Measurements from ENCODE around the gene AP2A1.

Gene AP2A1

DNA sequence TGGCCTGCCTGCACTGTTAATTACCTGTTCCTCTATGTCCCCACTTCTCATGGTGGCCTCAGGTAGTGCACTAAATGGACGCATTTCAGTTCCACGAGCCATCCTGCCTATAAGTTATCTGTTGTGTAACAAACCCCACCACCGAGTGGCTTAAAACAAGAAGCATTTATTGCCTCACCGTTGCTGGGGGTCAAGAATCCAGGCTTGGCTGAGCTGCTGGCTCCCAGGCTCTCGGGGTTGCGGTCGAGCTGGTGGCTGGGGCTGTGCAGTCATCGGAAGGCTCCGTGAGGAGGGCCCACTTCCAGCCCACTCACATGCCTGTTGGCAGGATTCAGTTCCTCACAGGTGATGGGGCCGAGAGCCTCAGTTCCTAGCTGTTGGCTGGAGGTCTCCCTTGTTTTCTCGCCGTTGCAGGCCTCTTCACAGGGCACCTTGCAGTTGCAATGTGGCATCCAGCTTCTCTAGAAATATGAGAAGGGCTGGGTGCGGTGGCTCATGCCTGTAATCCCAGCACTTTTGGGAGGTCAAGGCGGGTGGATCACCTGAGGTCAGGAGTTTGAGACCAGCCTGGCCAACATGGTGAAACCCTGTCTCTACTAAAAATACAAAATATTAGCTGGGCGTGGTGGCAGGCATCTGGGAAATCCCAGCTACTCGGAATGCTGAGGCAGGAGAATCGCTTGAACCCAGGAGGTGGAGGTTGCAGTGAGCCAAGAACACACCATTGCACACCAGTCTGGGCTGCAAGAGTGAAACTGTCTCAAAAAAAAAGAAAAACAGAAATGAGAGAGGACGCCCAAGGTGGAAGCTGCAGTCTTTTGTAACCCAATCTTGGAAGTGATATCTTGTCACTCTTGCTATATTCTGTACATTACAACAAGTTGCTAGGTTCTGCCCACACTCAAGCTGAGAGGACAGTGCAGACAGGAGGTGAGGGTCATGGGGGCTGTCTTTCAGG is 77.6 kb downstream of the AP2A1 start:
- DNase-seq: no peak

DNA sequence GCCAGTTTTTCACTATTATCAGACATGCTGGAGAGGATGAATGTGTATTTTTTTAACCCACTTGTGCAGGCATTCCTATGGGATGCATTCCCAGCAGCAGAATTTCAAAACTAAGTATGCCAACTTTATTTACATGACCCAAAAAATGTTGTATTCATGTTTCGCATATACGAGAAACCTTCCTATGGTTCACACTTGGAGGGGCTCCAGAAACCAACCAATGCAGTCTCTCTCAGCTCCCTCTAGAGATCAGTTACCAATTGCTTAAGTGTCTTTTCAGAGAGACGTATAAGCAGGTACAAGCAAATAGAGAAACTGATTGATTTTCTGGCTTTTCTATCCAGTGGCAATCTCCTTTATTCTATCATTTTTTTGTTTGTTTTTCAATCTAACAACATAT is 78.6 kb downstream of the AP2A1 start:
- no peak for DNase-seq

DNA sequence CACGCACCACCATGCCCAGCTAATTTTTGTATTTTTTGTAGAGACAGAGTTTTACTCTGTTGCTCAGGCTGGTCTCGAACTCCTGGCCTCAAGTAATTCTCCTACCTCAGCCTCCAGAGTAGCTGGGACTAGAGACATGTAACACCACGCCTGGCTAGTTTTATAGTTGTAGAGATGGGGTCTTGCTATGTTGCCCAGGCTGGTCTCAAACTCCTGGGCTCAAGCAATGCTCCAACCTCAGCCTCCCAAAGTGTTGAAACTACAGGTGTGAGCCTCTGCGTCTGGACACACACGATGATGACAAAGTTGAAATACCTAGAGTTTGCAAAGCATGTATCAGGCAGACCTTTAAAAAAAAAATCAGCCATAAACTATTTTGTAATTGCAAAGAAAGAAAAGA is 79.6 kb downstream of the AP2A1 start:
- no peak for DNase-seq

DNA sequence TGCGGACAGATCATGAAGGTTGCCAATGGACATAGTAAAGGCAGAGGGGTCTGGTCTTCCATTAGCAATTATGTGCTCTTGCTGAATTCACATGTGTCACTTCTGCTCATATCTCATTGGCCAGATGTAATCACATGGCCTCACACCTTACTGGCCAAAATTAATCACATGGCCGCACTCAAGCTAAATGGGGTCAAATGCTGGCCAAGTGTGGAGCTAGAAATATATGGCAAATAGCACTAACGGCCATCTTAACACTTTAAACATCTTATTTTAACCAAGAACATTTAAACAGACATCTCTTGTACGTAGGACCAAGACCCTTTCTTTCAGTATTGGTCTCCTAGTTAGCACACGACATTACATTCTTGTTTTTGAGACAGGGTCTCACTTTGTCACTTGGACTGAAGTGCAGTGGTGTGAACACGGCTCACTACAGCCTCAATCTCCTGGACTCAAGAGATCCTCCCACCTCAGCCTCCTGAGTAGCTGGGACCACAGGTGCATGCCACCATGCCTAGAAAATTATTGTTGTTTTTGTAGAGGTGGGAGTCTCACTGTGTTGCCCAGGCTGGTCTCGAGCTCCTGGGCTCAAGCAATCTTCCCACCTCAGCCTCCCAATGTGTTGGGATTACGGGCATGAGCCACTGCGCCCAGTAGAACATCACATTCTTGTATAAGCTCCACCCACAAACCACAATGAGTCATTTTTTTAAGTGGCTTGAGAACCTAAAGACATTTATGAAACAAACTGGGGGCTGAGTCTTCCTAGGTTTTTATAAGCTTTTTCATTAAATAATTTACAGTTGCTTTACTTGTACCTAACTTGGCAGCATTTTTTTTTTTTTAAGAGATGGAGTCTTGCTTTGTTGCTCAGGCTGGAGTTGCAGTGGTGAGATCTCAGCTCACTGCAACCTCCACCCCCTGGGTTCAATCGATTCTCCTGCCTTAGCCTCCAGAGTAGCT is 81.2 kb downstream of the AP2A1 start:
- DNase-seq: no peak

DNA sequence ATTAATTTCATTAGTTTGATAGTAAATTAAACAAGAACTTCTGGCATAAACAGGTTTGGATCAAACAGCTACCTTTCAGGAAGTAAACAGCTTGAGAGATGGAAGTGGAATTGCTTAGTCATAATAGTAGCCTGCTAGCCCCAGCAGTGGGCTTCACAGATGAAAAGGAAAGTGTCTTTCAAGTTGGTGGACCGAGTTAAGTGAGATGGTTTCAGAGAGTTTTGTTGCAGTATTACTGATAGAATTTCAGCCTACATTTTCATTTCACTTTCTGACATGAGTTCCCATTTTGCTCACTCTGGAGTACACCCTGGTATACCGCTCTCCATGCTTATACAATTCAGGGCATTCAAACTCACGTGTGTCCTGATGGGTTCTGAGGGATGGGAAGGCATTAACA is 82.1 kb downstream of the AP2A1 start:
- no peak for DNase-seq

DNA sequence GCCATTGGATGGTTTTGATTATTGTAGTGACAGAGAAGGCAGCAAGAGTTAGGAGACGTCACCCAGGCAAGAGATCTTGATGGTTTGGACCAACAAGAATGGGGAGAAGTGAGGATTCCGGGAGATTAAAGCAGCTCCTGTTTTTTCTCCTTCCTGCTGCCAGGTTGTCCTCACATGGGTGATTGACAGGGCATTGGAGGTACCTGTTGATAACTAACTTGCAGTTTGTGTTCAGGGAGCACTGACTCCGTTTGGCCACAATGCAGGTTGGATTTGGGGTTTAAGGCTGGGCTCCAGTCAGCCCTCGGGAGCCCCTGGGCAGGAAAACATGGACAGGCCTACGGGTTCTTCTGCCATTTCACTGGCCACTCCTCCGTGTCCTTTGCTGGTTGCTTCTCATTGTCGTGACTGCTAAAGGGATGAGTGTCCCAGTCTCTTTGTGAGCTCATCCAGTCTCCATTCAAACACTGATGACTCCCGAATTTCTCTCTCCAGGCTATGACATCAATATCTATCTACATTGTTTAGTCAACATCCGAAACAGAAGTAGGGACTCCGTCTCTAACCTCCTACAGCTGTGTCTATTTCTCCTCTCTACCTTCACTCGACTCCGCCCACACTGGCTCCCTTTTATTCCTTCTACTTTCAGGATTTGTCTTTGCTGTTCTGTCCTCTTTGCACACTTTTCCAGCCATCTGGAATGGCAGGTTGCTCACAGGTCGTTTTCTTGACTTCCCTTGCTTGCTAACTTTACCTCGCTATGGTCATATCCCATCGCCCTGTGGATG is 82.8 kb downstream of the AP2A1 start:
- DNase-seq: no peak

DNA sequence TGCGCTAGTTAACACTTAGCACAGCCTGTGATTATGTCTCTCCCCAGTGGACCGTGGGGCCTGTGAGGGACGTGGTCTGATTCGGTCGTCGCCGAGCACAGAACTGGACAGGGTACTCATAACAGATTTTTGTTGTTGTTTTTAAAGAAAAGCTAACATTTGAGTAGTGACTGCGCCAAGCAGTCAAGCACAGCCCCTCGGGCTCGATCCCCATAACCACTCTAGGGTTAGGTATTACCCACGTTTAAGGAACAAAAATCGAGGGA is 83.4 kb downstream of the AP2A1 start:
- no peak for DNase-seq

DNA sequence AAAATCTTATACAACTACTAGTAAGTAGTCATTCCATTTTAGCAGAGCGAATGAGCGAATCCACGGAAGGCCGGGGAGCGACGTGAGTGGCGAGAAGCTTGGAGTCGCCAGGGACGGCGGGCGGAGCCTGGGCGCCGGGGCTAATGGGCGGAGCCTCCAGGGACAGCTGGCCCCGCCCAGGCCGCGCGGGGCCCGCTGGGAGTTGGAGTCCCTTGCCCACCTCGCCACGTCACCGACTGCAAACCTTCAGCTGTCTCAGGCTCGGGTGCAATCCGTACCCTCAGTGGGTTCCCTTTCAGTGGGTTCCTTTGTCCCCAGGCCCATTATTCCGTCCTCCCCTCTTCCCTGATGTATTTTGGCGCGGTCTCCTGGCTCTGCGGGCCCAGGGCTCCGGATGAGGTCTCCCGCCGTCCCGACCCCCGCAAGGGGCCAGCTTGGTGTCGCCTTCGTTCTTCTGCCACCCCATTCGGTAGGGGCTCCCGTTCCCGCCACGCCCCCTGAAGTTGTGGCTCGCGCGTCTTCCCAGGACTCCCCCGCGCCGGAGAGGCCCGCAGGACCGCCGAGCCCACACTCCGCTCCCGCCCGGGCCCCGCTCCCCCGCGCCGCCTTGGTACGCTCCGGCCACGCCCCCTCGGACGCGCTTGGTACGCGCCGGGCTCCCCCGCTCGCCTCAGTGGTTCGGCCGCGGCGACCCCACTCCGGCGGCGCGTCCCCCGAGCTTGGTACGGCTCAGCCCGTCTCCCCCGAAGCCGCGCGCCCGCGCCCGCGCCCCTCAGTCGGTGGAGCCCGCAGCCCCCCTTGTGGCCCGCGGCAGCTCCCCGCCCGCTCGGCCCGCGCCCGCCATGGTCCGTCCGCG is 83.9 kb downstream of the AP2A1 start, which contains the start of gene PTOV1:
Gene PTOV1, plus strand, starts transcription at position 673 of the 856 bp plus-strand sequence.
- peak; percentile 88 for DNase-seq

DNA sequence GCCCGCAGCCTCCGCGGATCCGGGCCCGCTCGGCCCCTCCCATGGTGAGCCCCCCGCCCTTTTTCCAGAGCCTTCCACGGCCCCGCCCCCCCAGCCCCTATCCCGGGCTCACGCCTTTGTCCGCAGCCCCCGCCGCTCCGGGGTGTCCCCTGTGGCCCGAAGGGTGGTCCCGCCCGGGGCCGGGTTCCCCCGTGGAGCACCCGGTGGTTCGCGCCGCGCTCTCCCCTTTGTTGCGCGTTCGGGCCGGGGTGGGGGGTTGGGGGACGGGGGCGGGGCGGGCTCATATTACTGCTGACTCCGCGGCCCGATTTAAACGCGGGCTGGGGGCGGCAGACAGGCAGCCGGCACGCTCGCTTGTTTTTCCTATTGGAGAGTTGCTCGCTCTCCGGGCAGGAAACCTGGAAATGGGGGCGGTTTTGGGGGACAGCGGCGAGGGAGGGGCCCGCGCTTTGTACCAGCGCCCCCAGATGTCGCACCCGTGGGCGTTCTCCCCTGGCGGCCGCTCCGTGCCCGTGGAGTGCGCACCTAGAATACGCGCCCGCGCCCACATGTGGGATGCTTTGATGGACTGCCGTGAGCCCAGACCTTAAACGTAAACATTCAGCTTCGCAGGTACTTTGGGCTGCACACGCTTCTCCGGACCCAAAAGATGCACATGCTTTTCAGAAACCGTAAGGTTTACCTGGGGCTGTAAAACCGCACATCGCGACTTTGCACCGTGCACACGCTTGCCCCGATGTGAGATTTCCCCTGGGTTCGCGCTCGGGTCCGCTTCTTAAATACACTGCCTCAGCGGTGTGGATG is 84.9 kb downstream of the AP2A1 start:
- DNase-seq: peak; percentile 37

DNA sequence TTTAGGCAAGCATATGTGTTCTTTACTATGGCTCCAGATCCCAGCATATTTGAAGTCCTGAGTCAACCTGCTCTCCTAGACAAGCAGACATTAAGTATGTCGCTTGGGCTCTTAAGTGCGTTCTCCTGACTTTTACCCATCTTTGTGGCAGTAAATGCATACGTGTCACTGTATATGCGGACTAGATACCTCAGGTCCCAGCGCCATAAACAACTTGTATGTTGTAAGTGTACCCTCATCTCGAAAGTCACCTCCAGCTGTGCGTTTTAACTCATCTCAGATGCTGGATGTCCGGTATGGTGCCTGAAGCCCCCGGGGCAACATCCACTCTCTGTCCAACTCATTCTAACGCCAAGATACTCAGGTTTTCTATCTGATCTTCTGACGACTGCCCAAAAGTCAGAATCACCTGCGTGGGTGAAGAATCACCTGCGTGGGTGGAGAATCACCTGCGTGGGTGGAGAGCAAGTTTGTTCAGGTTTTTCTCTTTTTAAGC is 85.9 kb downstream of the AP2A1 start:
- DNase-seq: no peak

DNA sequence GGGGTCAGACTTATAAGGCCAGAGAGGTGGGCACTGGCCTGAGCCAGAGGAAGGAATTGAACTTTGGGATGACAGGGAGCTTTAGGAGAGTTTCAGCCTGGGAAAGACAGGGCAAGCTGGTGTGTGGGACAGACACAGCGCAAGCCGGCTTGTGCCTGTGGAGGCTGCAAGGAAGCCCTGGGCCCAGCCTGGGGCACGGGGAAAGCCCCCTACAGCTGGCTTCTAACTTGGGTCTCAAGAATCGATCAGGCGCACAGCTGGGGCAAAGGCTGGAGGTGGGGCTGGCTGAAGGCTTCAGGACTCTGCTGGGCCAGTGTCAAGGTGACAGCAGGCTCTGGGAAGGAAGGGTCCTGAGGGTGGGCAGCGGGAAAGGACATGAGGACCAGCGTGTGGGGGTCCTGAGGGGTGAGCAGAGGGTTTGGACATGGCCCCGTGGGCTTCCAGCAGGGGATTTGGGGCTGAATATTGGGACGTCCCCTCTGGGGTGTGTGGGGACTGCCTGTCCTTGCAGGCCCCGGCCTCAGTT is 87.1 kb downstream of the AP2A1 start:
- no peak for DNase-seq

DNA sequence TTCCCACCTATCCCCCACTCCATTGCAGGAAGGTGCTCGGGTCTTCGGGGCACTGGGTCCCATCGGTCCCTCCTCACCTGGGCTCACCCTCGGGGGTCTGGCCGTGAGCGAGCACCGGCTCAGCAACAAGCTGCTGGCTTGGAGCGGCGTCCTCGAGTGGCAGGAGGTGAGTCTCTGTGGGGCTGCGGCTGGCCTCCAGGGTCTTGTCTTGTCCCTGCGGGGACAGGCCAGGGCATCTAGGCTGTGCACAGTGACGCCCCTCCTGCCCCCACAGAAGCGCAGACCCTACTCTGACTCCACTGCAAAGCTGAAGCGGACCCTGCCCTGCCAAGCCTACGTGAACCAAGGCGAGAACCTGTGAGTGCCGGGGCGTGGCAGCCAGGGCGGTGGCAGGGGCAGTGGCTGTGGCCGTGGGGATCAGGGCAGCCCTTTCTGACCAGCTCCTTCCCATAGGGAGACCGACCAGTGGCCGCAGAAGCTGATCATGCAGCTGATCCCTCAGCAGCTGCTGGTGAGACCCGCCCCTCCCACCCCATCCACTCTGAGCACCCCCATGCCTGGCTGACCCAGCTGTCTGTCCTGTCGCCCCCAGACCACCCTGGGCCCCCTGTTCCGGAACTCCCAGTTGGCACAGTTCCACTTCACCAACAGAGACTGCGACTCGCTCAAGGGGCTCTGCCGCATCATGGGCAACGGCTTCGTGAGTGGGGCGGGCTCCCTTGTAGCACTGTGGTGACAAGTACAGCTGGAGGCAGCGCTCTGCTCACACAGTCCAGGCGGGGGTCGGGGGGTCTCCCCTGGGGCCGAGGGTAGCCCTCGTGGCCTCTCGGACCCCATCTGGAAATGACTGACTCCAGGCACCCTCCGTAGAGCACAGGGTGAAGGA is 87.8 kb downstream of the AP2A1 start:
- DNase-seq: no peak

DNA sequence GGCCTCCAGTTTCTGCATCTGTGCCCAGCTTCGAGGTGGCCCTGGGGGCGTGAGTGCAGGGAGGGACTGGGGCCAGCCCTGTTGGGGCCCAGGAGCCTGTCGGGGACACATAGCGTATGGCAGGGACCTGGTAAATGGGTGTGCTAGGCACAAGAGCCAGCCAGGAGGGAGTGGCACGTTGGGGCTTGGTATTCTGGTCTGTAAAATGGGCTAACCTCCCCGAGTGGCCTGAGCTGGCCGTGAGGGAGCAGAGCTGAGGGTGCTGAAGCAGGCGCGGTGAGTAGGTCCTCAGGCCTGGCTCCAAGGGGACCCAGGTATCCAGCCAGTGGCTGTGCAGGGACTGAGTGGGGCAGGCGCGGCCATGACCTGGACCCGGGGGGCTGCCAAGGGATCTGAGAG is 88.5 kb downstream of the AP2A1 start:
- DNase-seq: no peak

DNA sequence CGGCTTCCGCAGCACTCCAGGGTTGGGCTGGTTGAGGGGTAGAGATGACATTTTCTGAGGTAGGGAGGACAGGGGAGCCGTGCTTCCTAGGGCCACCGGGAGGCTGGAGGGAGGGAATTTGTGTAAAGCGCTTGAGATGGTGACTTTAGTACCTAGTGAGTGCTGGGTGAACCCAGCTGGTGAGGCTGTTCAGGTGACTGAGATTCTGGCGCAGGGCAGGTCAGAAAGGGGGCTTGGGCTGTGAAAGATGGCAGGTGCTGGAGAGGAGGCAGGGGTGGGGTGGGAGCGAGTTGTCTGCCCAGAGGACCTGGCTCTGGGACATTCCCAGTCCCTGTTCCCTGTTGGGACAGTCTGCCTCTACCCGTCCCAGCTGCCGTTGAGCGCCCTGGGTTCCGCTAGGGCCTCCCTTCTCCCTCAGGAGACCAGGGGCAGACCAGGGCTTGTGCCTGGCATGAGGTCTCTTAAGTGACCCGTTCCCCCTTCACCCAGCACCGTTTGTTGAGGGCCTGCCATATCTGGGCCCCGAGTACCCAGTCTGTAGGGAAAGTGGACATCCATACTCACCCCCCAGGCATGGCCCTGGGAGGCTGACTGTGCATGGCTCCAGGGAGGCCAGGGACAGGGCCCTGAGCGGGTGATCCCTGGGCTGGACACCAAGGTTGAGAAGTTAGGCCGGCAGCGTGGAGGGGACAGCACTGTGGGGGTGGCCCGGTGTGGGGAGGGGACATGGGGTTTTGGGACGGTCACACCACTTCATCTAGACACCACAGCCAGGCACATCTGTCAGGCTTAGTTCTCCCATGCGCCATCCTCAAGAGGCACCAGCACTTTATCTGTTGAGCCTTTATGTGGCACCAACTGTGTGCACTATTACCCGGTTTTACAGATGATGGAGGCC is 89.1 kb downstream of the AP2A1 start:
- no peak for DNase-seq

DNA sequence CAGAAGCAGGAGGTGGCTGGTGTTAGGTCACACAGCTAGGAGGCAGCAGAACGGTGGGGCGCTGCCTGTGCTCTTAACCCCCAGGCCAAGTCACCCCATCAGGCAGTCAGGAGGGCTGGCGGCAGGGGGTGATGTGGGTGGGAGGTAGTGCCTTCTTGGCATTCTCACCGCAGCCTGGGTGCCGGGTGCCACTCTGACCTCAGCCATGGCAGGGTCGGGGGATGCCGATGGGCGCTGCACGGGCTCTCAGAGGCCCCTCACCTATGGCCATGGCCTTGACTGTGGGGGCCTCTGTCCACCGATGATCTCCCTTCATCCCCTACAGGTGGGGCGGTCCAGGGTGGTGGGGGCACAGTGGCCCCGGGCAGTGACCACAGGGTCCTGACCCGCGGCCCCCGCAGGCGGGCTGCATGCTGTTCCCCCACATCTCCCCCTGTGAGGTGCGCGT is 89.8 kb downstream of the AP2A1 start:
- no peak for DNase-seq

Data from activated naive CD4-positive, alpha-beta T cell treated with Interleukin-2 at 50 U/mL for 16 hours (primary cell).